C4-2B (cell line): Measurements from ENCODE around the gene HEPACAM.

Source experiments
- H3K27ac ChIP-seq: fragments of 450-650 bp; 2 replicates; pipeline ENCODE4 v1.5.1; 2017
- CTCF ChIP-seq: fragments of 450-650 bp; conservative IDR thresholded peaks from 2 replicates; pipeline ENCODE4 v1.5.1; 2017; ENCODE audit warnings: mild to moderate bottlenecking
- ZFX ChIP-seq: fragments of 450-650 bp; IDR thresholded peaks from 2 replicates; pipeline ENCODE4 v1.6.1; 2017

HEPACAM gene

GRCh38 chr11:124930799-124931198, 5.0 kb downstream of the HEPACAM start:
- no peak for TF ChIP-seq CTCF
- TF ChIP-seq ZFX: no peak
- H3K27ac ChIP-seq: peak overlapping the region; percentile 29; the same call in 1 of the 2 replicates

- TF ChIP-seq CTCF: no peak
- no peak for TF ChIP-seq ZFX
- H3K27ac ChIP-seq: peak overlapping the region; percentile 18; the same call in 1 of the 2 replicates
Measured at GRCh38 chr11:124928942-124929665, 6.7 kb downstream of the HEPACAM start.

DNA sequence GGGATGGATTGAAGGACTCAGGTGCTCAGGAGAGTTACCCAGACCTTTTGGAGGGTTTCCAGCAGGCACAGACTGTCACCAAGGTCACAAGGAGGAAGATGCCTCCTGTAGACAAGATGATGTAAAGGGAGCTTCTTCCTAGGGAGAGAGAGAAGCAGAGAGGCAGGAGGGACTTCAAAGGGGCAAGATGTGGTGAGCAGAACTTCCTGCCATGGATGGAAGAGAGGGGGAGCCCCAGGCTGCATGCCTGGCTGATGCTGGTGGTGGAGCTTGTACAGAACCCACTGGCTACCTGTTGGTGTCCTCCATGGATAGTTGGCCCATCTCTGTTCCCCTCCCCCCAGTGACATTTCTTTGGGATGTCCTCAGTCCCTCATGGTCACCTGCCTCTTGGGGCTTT, 12.6 kb downstream of the HEPACAM start:
- no peak overlapping the region for H3K27ac ChIP-seq
- TF ChIP-seq CTCF (no peak), ZFX (no peak)

- no peak for TF ChIP-seq ZFX
- TF ChIP-seq CTCF: no peak
Measured at GRCh38 chr11:124922831-124923230, 13.0 kb downstream of the HEPACAM start.

DNA sequence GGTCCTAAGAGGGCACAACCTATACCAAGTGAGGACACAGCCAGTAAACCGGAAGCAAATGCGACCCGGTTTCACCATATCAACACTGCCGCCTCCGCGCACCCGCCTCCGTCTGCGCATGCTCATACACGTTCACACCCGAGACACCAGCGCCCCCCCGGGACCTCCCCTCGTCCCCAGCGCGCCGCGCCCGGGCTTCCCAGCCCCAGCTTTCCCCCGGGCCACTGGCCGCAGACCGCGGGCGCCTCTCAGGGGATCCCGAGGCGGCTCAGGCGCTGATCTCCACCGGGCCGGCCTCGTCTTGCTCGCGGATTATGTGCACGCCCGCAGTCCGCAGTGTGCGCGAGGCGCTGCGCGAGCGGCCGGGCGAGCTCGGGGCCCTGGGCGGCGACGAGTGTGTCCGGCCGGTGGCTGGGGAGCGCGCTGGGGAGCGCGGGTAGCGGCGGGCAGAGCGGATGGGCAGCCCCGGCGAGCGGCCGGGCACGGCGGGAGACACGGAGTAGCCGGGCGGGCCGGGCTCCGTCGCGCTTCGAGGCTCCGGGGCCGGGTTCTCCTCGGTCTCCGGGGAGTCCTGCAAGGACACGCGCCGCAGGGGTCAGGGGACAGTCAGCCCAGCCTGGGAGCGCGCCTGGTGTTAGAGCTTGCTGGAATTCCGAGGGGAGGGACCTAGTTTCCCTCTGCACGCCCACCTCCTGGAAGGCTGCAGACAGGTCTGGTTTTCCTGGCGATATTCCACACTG, 14.8 kb downstream of the HEPACAM start:
- H3K27ac ChIP-seq: no peak overlapping the region
- TF ChIP-seq CTCF (no peak), ZFX (no peak)

More at GRCh38 chr11:124922831-124923230, 13.0 kb downstream of the HEPACAM start:
- no peak overlapping the region for H3K27ac ChIP-seq

- TF ChIP-seq ZFX (no peak), CTCF (no peak)
- H3K27ac ChIP-seq: peak overlapping the region; percentile 20; the same call in 1 of the 2 replicates
Measured at GRCh38 chr11:124920356-124920755, 15.5 kb downstream of the HEPACAM start.

- peak overlapping the region; percentile 20; the same call in 1 of the 2 replicates for H3K27ac ChIP-seq
- TF ChIP-seq ZFX (no peak), CTCF (no peak)
Measured at GRCh38 chr11:124919898-124920297, 15.9 kb downstream of the HEPACAM start.
